CD4-positive, alpha-beta T cell (primary cell): Measurements from ENCODE around the gene IGFL2. TPM values are rescaled to one million over a fixed set of nuclear protein-coding genes. Genes with fewer than 3 reads are reported as not detected.

Source experiments
- ATAC-seq: fragments of 200-7000 bp; cut with Tn5 transposase; one replicate; pipeline ENCODE4 v1.10.0; 2022; ENCODE audit warnings: mild to moderate bottlenecking; ENCODE audit not compliant: poor library complexity
- CTCF ChIA-PET: fragments of 350-600 bp; sonication (Branson Sonifier 250); formaldehyde crosslinking; loops from one replicate; lab custom pipeline; 2021; ENCODE audit warnings: antibody characterized with exemption, inconsistent platforms; lab: Charles Lee
- POLR2A ChIA-PET: fragments of 350-600 bp; sonication (Branson Sonifier 250); formaldehyde crosslinking; loops from one replicate; lab custom pipeline; 2021; ENCODE audit warnings: antibody characterized with exemption, inconsistent platforms; lab: Charles Lee
- DNase-seq, 14 experiments: peaks; one replicate each; pipeline ENCODE4 v3.0.0-alpha.2; 2013 to 2020; ENCODE audit warnings: mixed read lengths in 2 of 14
- H3K27ac ChIP-seq, 2 donors: one replicate each; pipeline versions ENCODE4 v1.5.1 to v1.7.0; 2013; ENCODE audit warnings: low read length in 2 of 2, low read depth in 1 of 2, mild to moderate bottlenecking in 1 of 2
- H3K27me3 ChIP-seq, 2 experiments: 1 replicate in 1 of 2; 2 replicates in 1 of 2; pipeline versions ENCODE4 v1.6.1 to v1.7.0; 2013; ENCODE audit warnings: low read length in 2 of 2, control low read depth in 1 of 2, mild to moderate bottlenecking in 1 of 2, moderate library complexity in 1 of 2; ENCODE audit not compliant: insufficient read depth in 2 of 2, control insufficient read depth in 1 of 2
- H3K36me3 ChIP-seq: one replicate; pipeline ENCODE4 v1.6.1; 2013; ENCODE audit warnings: low read length, control low read depth; ENCODE audit not compliant: insufficient read depth
- H3K4me1 ChIP-seq: one replicate; pipeline ENCODE4 v1.6.1; 2013; ENCODE audit warnings: low read length, control low read depth; ENCODE audit not compliant: insufficient read depth
- H3K4me3 ChIP-seq: one replicate; pipeline ENCODE4 v1.5.1; 2013; ENCODE audit warnings: mild to moderate bottlenecking, low read length, moderate library complexity
- H3K9me3 ChIP-seq, 2 experiments: 1 replicate in 1 of 2; 2 replicates in 1 of 2; pipeline versions ENCODE4 v1.6.1 to v1.7.0; 2013; ENCODE audit warnings: low read length in 2 of 2, mild to moderate bottlenecking in 2 of 2, control low read depth in 1 of 2, moderate library complexity in 1 of 2; ENCODE audit not compliant: control insufficient read depth in 1 of 2, insufficient read depth in 1 of 2
- H3K27ac Mint-ChIP-seq: one replicate; pipeline ENCODE4 v1.8.0; 2020; ENCODE audit warnings: mixed read lengths
- H3K27me3 Mint-ChIP-seq: one replicate; pipeline ENCODE4 v1.8.0; 2021; ENCODE audit warnings: mixed read lengths
- H3K36me3 Mint-ChIP-seq: one replicate; pipeline ENCODE4 v1.8.0; 2021; ENCODE audit warnings: low read depth, mixed read lengths
- H3K4me1 Mint-ChIP-seq: one replicate; pipeline ENCODE4 v1.8.0; 2021; ENCODE audit warnings: low read depth, mixed read lengths
- H3K4me3 Mint-ChIP-seq: one replicate; pipeline ENCODE4 v1.8.0; 2020; ENCODE audit warnings: mild to moderate bottlenecking, mixed read lengths
- H3K9me3 Mint-ChIP-seq: one replicate; pipeline ENCODE4 v1.8.0; 2020; ENCODE audit warnings: mixed read lengths
- CTCF ChIP-seq: fragments of 200-600 bp; IDR thresholded peaks from one replicate; pipeline ENCODE4 v1.8.0; 2022; ENCODE audit warnings: antibody characterized with exemption, mild to moderate bottlenecking
- intact Hi-C, 2 experiments: fragments of 100-400 bp; cut with DNase I in 1 of 2; cut with micrococcal nuclease in 1 of 2; formaldehyde crosslinking; loops; one replicate each; pipeline versions ENCODE4 v1.15.1 to v1.9.0; 2023 to 2025; cut with DNase I, micrococcal nuclease
- total RNA-seq, 174 experiments: library from RNA in 2 of 174; stranded (reverse) in 2 of 174; gene quantifications; one replicate each; pipeline ENCODE4 v1.2.3 and lab custom pipeline; 2021 to 2026

The IGFL2 gene
- total RNA-seq, 2 experiments from 2014 or later = not detected

- Mint-ChIP-seq H3K9me3 (no peaks in the 10 kb centered on the region), H3K27me3 (peaks cover 78% of the 10 kb centered on the region), H3K27ac (no peak overlapping the region), H3K4me1 (no peaks in the 10 kb centered on the region), H3K4me3 (no peak overlapping the region), H3K36me3 (no peaks in the 10 kb centered on the region)
- TF ChIP-seq CTCF = no peak
- ChIA-PET POLR2A (no interaction called here), CTCF (interaction anchor here (0.6 kb wide), 1 partner anchor 41 kb away, joined by 3 read pairs; no protein-coding TSS in a partner anchor)
- DNase-seq = no peak
- no peak overlapping the region for H3K4me3 ChIP-seq
- intact Hi-C loops = no loop called here
- no peaks in the 10 kb centered on the region for H3K9me3 ChIP-seq
- peaks cover 4 to 16% of the 10 kb centered on the region in 2 experiments for H3K27me3 ChIP-seq
- H3K4me1 ChIP-seq = no peaks in the 10 kb centered on the region
- ATAC-seq = no peak
- H3K27ac ChIP-seq = no peak overlapping the region
- no peaks in the 10 kb centered on the region for H3K36me3 ChIP-seq
Observed at GRCh38 chr19:46134527-46134926, 13.5 kb upstream of the IGFL2 start.

GRCh38 chr19:46137915-46138473, 10.0 kb upstream of the IGFL2 start:
- Histone ChIP-seq H3K27ac (no peak overlapping the region), H3K4me1 (no peaks in the 10 kb centered on the region), H3K9me3 (no peaks in the 10 kb centered on the region), H3K4me3 (no peak overlapping the region), H3K27me3 (peaks cover 2 to 6% of the 10 kb centered on the region in 2 experiments), H3K36me3 (no peaks in the 10 kb centered on the region)
- no peak for ATAC-seq
- Mint-ChIP-seq H3K27me3 (peaks cover 64% of the 10 kb centered on the region), H3K27ac (no peak overlapping the region), H3K4me1 (no peaks in the 10 kb centered on the region), H3K9me3 (no peaks in the 10 kb centered on the region), H3K4me3 (no peak overlapping the region), H3K36me3 (no peaks in the 10 kb centered on the region)
- TF ChIP-seq CTCF = no peak
- POLR2A ChIA-PET = no interaction called here
- CTCF ChIA-PET = no interaction called here
- no peak for DNase-seq
- intact Hi-C loops = no loop called here

GRCh38 chr19:46141421-46141820, 6.6 kb upstream of the IGFL2 start:
- Mint-ChIP-seq H3K36me3 (no peaks in the 10 kb centered on the region), H3K4me3 (no peak overlapping the region), H3K27me3 (peaks cover 45% of the 10 kb centered on the region), H3K27ac (no peak overlapping the region), H3K9me3 (no peaks in the 10 kb centered on the region), H3K4me1 (no peaks in the 10 kb centered on the region)
- CTCF ChIA-PET = no interaction called here
- Histone ChIP-seq H3K4me3 (no peak overlapping the region), H3K27ac (no peak overlapping the region), H3K36me3 (no peaks in the 10 kb centered on the region), H3K9me3 (no peaks in the 10 kb centered on the region), H3K4me1 (no peaks in the 10 kb centered on the region), H3K27me3 (no peaks in the 10 kb centered on the region)
- POLR2A ChIA-PET = no interaction called here
- TF ChIP-seq CTCF = no peak
- DNase-seq (no peak), ATAC-seq (no peak)
- intact Hi-C loops = no loop called here
